Cardiac septum (tissue), 1 donor: Measurements from ENCODE around the gene ZBTB11. TPM values are rescaled to one million over a fixed set of nuclear protein-coding genes. Genes with fewer than 3 reads are reported as not detected.
"Not testable (repeated sequence)": the region's sequence is repeated elsewhere in the genome, so short reads cannot be mapped to it uniquely, and the experiment has no call there.

Experiments used
- DNase-seq: peaks from one replicate; pipeline ENCODE4 v3.0.0-alpha.2; 2020; ENCODE audit warnings: low spot score
- intact Hi-C: fragments of 100-400 bp; cut with DNase I; formaldehyde crosslinking; loops from one replicate; pipeline ENCODE4 v1.14.0; 2022
- total RNA-seq: library from RNA; stranded (reverse); fragmentation: NEBNext Ultra II Directional; extraction: Animal tissue kit (Norgen Biotek cat#: 25700); gene quantifications from one replicate; pipeline ENCODE4 v1.2.1, GENCODE V29; 2021
- donor health status: DM: no; HTN: no; CAD: no.

ZBTB11 gene
- total RNA-seq, 1 donor from 2014 or later, result 8.4 TPM

DNA sequence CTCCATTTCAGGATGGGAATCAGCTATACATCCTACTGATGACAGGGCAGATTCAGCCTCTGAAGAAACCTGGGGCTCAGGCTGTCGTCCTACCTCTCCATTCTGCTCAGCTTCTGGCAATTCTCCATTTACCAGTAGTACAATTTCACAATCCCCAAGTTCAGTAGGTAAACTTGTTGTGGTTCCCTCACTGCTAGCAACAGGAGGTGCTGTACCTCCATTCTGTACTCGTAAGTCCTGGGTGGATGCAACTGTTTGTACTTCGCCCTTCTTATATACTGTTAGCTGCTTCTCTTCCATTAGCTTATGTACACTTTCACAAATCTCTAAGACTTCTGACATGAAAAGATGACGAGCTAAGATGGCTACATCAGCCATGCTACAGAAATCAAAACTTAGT lies 11.6 kb downstream of the ZBTB11 start:
- intact Hi-C loops, result no loop called here
- DNase-seq, result no peak

DNA sequence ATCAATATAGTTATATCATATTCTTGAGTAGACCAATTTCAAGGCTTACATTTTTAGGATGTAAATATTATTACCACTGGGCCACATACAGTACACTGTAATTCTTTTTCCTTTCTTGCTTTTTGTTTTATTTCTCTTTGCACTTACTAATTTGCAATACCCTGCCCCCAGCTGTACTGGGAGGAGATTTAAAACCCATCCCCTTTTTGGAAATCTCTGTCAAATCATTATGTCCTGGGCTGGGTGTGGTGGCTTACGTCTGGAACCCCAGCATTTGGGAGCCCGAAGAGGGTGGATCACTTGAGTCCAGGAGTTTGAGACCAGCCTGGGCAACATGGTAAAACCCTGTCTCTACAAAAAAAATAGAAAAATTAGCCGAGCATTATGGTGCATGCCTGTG lies 16.2 kb downstream of the ZBTB11 start:
- no peak for DNase-seq
- intact Hi-C loops, result no loop called here

DNA sequence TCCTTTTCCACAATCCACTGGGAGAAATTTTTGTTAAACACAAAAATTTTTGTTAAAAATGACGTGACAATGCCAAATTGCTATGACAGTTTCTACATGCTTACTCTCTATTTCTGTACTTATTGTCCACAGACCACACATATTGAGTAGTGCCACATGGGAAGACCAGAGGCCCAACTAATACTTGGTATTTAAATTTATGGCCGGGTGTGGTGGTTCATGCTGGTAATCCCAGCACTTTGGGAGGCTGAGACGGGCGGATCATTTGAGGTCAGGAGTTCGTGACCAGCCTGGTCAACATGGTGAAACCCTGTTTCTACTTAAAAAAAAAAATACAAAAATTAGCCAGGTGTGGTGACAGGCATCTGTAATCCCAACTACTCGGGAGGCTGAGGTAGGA lies 20.3 kb downstream of the ZBTB11 start:
- DNase-seq, result no peak
- intact Hi-C loops, result no loop called here

DNA sequence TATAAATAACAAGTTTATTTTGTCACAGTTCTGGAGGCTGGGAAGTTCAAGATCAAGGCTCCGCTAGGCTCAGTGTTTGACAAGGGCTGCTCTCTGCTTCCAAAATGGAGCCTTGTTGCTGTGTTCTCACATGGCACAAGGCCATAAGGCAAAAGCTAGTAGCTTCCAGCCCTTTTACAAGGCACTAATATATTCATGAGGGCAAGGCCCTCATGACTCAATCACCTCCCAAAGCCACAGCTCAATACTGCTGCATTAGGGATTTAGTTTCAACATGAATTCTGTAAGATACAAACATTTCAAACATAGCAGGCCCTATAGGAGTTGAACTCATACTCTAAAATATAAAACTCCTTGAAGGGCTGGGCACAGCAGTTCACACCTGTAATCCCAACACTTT lies 30.2 kb downstream of the ZBTB11 start:
- no peak for DNase-seq
- intact Hi-C loops, result no loop called here

DNA sequence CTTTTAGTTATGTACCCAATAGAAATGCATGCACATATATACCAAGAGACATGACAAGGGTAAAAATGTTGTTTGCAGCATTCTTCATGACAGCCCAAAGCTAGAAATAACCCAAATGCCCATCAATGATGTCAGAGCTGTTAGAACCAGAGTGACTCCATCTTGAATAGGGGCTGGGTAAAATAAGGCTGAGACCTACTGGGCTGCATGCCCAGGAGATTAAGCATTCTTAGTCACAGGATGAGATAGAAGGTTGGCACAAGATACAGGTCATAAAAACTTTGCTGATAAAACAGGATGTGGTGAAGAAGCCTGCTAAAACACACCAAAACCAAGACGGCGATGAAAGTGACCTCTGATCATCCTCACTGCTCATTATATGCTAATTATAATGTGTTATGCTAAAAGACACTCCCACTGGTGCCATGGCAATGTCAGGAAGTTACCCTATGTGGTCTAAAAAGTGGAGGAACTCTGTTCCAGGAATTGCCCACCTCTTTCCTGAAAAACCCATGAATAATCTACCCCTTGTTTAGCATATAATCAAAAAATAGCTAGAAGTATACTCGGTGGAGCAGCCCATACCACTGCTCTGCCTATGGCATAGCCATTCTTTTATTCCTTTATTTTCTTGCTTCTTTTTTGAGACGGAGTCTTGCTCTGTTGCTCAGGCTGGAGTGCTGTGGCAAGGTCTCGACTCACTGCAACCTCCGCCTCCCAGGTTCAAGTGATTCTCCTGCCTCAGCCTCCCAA lies 32.9 kb downstream of the ZBTB11 start:
- intact Hi-C loops, result no loop called here
- DNase-seq, result no peak

DNA sequence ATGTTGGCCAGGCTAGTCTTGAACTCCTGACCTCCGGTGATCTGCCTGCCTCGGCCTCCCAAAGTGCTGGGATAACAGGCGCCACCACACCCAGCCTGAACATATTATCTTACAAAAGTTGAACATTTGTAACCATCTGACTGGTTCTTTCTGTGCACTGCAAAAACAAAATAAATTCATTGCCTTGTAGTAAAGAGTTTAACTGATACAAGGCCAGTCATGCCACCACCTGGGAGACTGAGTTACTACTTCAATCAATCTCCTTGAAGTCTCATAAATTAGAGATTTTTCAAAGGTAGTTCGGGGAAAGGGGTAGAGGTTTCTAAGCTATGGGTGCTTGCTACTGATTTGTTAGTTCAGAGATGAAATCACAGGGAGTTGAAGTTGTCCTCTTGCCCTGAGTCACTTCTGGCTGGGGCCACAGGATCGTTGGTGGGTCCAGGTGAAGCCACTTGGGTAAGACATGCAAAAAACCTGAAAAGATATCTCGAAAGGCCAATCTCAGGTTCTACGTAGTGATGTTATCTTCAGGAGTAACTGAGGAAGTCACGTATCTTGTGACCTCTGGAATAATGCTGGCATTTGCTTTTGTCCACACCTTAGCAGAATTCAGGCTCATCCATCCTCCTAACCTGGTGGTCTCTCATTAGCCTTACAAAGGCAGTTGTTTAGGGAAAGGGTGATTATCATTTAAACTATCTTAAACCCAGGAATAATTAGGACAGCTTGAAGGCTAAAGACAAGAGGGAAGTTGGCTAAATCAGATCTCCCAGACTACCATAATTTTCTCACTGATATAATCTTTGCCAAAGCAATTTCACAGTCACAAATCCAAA lies 33.7 kb downstream of the ZBTB11 start:
- no peak for DNase-seq
- intact Hi-C loops, result no loop called here

DNA sequence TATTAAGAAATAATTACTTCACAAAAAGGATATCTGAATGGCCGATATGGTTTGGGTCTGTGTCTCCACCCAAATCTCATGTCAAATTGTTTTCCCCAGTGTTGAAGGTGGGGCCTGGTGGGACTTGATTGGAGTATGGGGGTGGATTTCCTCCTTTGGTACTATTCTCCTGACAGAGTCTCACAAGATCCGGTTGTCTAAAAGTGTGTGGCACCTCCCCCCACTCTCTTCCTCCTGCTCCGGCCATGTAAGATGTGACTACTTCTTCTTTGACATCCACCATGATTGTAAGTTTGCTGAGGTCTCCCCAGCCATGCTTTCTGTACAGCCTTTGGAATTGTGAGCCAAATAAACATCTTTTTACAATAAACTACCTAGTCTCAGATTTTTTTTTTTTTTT lies 34.5 kb downstream of the ZBTB11 start:
- DNase-seq, result no peak
- intact Hi-C loops, result no loop called here

DNA sequence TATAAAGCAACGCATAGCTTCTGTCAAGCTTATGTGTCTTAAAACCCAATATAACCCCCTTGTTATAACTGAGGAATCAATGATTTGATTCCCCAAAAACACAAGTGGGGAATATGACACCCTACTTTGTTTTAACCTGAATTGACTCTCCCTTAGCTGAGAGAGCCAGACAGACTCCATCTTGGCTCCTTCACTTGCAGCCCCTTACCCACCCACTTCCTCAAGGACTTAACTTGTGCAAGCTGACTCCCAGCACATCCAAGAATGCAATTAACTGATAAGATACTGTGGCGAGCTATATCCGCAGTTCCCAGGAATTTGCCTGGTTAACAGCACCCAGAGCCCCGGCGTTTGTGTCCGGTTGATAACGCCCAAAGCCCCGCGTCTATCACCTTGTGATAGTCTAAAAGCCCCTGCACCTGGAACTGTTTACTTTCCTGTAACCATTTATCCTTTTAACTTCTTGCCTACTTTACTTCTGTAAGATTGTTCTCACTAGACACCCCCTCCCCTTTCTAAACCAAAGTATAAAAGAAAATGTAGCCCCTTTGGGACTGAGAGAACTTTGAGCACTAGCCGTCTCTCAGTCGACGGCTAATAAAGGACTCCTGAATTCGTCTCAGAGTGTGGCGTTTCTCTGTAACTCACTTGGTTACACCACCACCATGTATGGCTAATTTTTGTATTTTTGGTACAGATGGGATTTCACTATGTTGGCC lies 35.4 kb downstream of the ZBTB11 start:
- intact Hi-C loops, DNase-seq: not testable (repeated sequence)

DNA sequence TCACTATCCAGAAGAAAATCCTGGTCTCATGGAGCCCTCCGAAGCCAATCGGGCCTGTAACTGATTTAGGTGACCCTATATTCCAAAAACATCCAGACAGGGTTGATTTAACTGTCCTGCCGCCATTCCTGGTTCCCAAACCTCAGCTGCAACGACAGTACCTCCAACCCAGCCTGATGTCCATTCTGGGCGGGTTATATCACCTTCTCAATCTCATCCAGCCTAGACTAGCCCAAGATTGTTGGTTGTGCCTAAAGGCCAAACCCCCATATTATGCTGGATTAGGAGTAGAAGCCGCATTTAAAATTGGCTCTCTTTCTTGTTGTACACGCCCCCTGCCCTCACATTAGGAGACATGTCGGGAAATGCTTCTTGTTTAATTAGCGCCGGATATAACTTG lies 36.7 kb downstream of the ZBTB11 start:
- no peak for DNase-seq
- intact Hi-C loops, result no loop called here

DNA sequence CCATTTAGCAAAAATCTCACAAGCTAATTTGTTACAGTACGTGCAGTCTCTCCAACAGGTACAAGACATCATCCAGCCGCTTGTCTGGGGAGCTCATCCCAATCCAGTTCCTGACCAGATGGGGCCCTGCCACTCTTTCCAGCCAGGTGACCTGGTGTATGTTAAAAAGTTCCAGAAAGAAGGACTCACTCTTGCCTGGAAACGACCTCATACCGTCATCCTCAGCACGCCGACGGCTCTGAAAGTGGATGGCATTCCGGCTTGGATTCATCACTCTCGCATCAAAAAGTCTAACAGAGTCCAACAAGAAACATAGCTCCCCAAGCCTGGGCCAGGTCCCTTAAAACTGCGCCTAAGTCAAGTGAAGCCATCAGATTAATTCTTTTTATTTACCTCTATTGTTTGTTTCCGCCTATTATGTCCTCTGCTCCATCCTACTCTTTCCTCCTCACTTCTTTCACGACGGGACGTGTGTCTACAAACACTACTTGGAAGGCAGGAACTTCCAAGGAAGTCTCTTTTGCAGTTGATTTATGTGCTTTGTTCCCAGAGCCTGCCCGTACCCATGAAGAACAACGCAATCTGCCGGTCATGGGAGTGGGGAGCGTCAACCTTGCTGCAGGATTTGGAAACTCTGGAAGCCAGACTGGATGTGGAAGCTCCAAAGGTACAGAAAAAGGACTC lies 37.5 kb downstream of the ZBTB11 start:
- no peak for DNase-seq
- intact Hi-C loops, result loop anchor here (5.0 kb wide), 1 partner anchor 67 kb away; the partner anchor contains the start of gene PCNP

DNA sequence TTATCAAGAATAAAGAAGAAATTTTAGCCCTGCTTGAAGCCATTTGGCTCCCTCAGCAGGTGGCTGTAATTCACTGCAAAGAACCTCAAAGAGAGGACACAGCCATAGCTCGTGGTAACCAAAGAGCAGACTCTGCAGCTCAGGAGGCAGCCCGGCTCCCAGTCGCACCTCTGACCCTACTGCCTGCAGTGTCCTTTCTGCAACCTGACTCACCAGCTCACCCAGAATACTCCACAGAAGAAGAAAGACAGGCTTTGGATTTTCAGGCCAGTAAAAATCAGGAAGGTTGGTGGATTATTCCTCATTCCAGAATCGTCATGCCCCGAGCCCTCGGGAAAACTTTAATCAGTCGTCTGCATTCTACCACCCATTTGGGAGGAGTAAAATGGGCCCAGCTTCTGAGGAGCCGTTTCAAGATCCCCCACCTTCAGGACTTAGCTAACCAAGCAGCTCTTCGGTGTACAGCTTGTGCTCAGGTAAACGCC lies 38.6 kb downstream of the ZBTB11 start:
- no peak for DNase-seq
- intact Hi-C loops, result loop anchor here (5.0 kb wide), 1 partner anchor 66 kb away; the partner anchor contains the start of gene PCNP

DNA sequence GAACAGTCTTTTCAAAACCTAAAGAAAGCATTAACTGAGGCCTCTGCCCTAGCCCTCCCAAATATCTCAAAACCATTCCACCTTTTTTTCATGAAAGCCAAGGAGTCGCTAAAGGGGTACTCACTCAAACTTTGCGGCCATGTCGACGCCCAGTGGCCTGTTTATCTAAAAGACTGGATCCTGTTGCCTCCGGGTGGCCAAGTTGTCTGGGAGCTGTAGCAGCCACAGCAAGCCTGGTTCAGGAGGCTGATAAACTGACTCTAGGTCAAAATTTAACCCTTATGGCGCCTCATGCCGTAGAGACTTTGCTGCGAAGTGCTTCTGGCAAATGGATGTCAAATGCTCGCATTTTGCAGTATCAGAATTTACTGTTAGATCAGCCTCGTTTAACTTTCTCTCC lies 39.5 kb downstream of the ZBTB11 start:
- DNase-seq, result no peak
- intact Hi-C loops, result loop anchor here (5.0 kb wide), 1 partner anchor 65 kb away; the partner anchor contains the start of gene PCNP

DNA sequence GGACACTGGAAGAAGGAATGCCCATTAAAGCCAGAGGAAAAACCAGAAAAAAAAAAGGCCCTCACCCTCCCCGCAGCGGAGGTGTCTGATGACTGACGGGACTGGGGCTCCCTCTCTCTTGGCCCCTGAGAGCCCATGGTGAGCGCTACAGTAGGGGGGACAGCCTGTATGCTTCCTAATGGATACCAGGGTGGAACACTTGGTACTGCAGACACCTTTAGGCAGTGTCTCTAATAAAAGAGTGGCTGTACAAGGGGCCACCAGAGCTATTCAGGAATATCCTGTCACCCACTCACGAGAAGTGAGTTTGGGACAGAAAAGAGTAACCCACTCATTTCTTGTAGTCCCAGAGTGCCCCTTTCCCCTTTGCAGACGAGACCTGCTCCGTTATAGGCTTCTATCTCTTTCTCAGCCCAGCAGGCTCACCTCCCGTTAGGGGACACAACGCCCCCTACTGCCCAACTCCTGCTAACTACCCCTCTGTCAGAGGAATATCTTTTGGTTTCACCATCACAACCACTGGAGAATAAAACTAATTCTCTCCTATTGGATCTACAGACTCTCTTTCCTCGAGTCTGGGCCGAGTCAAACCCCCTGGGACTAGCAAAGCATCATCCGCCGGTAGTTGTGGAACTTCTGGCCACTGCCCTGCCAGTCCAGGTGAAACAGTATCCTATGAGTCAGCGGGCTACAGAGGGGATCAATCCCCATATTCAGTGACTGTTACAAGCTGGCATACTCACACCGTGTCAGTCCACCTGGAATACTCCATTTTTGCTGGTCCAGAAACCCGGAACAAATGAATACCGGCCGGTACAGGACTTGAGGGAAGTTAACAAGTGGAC lies 40.8 kb downstream of the ZBTB11 start:
- no peak for DNase-seq
- intact Hi-C loops, result loop anchor here (5.0 kb wide), 1 partner anchor 64 kb away; the partner anchor contains the start of gene PCNP

DNA sequence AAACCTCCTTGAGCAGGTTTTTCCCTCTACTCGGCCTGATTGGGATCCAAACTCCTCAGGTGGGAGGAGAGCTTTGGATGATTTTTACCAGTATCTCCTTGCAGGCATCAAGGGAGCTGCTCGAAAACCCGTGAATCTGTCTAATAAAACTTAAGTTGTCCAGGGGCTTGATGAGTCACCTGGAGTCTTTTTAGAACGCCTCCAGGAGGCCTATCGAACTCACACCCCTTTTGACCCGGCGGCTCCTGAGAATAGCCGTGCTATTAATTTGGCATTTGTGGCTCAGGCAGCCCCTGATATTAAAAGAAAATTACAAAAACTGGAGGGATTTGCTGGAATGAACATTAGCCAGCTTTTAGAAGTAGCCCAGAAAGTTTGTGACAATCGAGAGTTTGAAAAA lies 41.6 kb downstream of the ZBTB11 start:
- intact Hi-C loops, result loop anchor here (5.0 kb wide), 1 partner anchor 63 kb away; the partner anchor contains the start of gene PCNP
- no peak for DNase-seq

DNA sequence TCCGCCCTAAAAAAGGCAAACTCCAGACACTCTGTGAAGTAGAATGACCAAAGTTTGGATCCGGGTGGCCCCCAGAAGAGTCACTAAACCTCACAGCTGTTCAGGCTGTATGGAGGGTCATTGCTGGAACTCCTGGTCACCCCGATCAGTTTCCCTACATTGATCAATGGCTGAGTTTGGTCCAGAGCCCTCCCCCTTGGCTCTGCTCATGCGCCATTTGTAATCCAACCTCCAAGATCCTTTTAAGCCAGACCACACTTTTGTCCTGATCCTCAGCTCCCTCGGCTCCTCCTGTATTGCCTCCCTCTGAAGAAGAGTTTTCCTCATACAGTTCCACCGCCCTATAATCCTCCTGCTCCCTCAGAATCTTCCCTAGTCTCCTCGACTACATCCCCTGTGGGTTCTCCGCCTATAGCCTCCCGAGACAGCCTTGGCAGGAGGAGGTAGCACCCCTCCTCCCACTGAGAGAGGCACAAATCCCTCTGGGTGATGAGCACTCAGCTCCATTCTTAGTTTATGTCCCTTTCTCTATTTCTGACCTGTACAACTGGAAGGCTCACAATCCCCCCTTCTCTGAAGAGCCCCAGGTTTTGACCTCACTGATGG lies 42.2 kb downstream of the ZBTB11 start:
- intact Hi-C loops, result loop anchor here (5.0 kb wide), 1 partner anchor 62 kb away; the partner anchor contains the start of gene PCNP
- no peak for DNase-seq

DNA sequence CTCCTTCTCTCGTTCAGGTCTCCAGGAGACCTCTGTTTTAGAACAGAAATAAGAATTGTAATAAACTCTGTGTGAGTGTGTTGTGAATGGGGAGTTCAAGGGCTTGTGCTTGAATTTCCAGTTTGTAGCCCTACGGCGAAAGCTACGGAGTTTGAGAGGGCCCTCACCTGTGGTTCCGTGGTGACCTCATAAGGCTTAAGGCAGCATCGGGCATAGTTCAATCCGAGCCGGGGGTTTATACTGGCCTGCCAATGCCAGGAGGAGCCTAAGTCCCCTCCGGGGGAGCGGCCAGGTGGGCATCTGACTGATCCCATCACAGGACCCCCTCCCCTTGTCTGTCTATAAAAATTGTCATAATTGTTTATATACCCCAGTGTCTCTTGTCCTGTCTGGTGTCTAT lies 43.7 kb downstream of the ZBTB11 start:
- intact Hi-C loops, result no loop called here
- DNase-seq, result no peak

DNA sequence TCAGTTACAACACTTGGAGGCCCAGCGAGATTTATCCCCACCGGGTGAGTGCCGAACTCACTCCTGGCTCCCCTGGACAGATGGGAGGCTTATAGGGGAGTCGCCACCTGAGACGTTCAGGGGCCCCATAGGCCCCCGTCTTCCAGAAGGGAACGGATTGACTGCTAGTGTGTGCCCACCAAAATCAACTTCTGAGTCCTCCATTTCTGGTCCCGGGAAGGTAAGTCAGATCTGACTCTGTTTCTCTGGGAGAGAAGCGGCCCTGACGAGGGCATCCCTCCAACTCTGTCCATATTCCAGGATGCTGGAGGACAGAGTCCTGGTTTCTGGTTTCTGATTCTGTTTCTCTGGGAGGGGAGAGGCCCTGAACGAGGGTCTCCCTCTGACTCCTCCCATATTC lies 44.3 kb downstream of the ZBTB11 start:
- DNase-seq, result no peak
- intact Hi-C loops, result no loop called here

DNA sequence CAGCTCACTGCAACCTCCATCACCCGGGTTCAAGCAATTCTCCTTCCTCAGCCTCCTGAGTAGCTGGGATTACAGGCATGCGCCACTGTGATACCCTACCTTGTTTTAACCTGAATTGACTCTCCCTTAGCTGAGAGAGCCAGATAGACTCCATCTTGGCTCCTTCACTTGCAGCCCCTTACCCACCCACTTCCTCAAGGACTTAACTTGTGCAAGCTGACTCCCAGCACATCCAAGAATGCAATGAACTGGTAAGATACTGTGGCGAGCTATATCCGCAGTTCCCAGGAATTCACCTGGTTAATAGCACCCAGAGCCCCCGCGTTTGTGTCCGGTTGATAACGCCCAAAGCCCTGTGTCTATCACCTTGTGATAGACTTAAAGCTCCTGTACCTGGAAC lies 45.0 kb downstream of the ZBTB11 start:
- intact Hi-C loops, DNase-seq: not testable (repeated sequence)
